GM12878 (cell line): ENCODE data around the gene INSIG2. TPM values are rescaled to one million over a fixed set of nuclear protein-coding genes. Genes with fewer than 3 reads are reported as not detected.

Source experiments
- ATAC-seq: fragments of 200-7000 bp; cut with Tn5 transposase; 3 replicates; pipeline ENCODE4 v1.9.1; 2020; ENCODE audit warnings: mild to moderate bottlenecking, moderate library complexity
- BruUV-seq: library from RNA; stranded (reverse); fragments of 400-500 nt; replicated peaks from 2 replicates; lab custom pipeline; 2021; lab: Mats Ljungman, UMichigan
- CTCF ChIA-PET: fragments of 300-600 bp; sonication (Branson Sonifier 250); formaldehyde crosslinking; extraction: SDS; loops from one replicate; lab custom pipeline; 2021; ENCODE audit warnings: inconsistent platforms; lab: Yijun Ruan, JAX
- POLR2A ChIA-PET: fragments of 350-600 bp; formaldehyde crosslinking; extraction: SDS; loops from one replicate; lab custom pipeline; 2021; ENCODE audit warnings: inconsistent platforms; lab: Charles Lee
- RAD21 ChIA-PET: fragments of 300-600 bp; sonication (Branson Sonifier 250); formaldehyde crosslinking; loops from one replicate; lab custom pipeline; 2023; ENCODE audit warnings: antibody characterized with exemption; ENCODE audit not compliant: unreplicated experiment; lab: Charles Lee
- SMC1A ChIA-PET: fragments of 300-600 bp; sonication (Branson Sonifier 250); formaldehyde crosslinking; loops from one replicate; lab custom pipeline; 2023; ENCODE audit not compliant: unreplicated experiment, uncharacterized antibody; lab: Charles Lee
- DNase-seq: peaks from one replicate; pipeline ENCODE4 v3.0.0-alpha.2; 2011; ENCODE audit warnings: low read depth, low spot score
- FAIRE-seq: peaks from 3 replicates; lab custom pipeline; 2011; peaks lifted over from hg19 to GRCh38; lab: Jason Lieb, UNC
- H2AFZ ChIP-seq: 2 replicates; pipeline ENCODE4 v1.6.0; 2011; ENCODE audit warnings: low read depth, low read length, control low read depth; ENCODE audit not compliant: control insufficient read depth
- H3K27ac ChIP-seq: 2 replicates; pipeline ENCODE4 v1.5.1; 2011; ENCODE audit warnings: control low read depth; ENCODE audit not compliant: control insufficient read depth, insufficient read depth
- H3K27me3 ChIP-seq, 2 experiments: replicated peaks in 1 of 2; 2 replicates each; pipeline versions ENCODE4 v1.6.0 to v1.6.1; 2011; ENCODE audit warnings: low read length in 1 of 2; ENCODE audit not compliant: control insufficient read depth in 2 of 2, insufficient read depth in 2 of 2
- H3K36me3 ChIP-seq, 2 experiments: 2 replicates each; pipeline ENCODE4 v1.5.1; 2011; ENCODE audit warnings: low read length in 1 of 2; ENCODE audit not compliant: control insufficient read depth in 2 of 2, insufficient read depth in 2 of 2
- H3K4me1 ChIP-seq: 2 replicates; pipeline ENCODE4 v1.6.1; 2011; ENCODE audit warnings: mild to moderate bottlenecking, low read length, moderate library complexity, mixed read lengths; ENCODE audit not compliant: control insufficient read depth, insufficient read depth
- H3K4me2 ChIP-seq: 2 replicates; pipeline ENCODE4 v1.6.0; 2011; ENCODE audit warnings: control low read depth; ENCODE audit not compliant: control insufficient read depth, insufficient read depth
- H3K4me3 ChIP-seq: fragments of 200-600 bp; sonication (generic); 2 replicates; pipeline ENCODE4 v1.5.1; 2016
- H3K79me2 ChIP-seq: 2 replicates; pipeline ENCODE4 v1.6.0; 2011; ENCODE audit warnings: low read length; ENCODE audit not compliant: control insufficient read depth, insufficient read depth
- H3K9ac ChIP-seq: 2 replicates; pipeline ENCODE4 v1.8.0; 2011; ENCODE audit warnings: low read length, control low read depth, mixed read lengths; ENCODE audit not compliant: control insufficient read depth, insufficient read depth
- H3K9me3 ChIP-seq: replicated peaks from 3 replicates; pipeline ENCODE4 v1.5.1; 2011; ENCODE audit warnings: mild to moderate bottlenecking, low read length; ENCODE audit not compliant: control insufficient read depth, insufficient read depth
- H4K20me1 ChIP-seq: 2 replicates; pipeline ENCODE4 v1.6.0; 2011; ENCODE audit not compliant: control insufficient read depth, insufficient read depth
- CREM ChIP-seq: IDR thresholded peaks from 2 replicates; pipeline ENCODE4 v1.6.1; 2014; ENCODE audit warnings: antibody characterized with exemption, low read depth
- JUNB ChIP-seq: IDR thresholded peaks from 2 replicates; pipeline ENCODE4 v1.6.1; 2016; ENCODE audit warnings: antibody characterized with exemption, mild to moderate bottlenecking
- MTA2 ChIP-seq: fragments of 450-650 bp; IDR thresholded peaks from 2 replicates; pipeline ENCODE4 v1.6.1; 2016; ENCODE audit warnings: low read depth, mild to moderate bottlenecking, moderate library complexity
- MTA3 ChIP-seq: IDR thresholded peaks from 2 replicates; pipeline ENCODE4 v1.6.1; 2012; ENCODE audit warnings: low read length, inconsistent platforms, borderline replicate concordance
- RBBP5 ChIP-seq: fragments of 200-600 bp; sonication (generic); conservative IDR thresholded peaks from 2 replicates; pipeline ENCODE4 v1.6.1; 2016
- RUNX3 ChIP-seq: IDR thresholded peaks from 2 replicates; pipeline ENCODE4 v1.6.1; 2012; ENCODE audit warnings: low read length, inconsistent platforms
- SMAD1 ChIP-seq: fragments of 450-650 bp; IDR thresholded peaks from 2 replicates; pipeline ENCODE4 v1.6.1; 2018; ENCODE audit warnings: mild to moderate bottlenecking, low read depth; ENCODE audit not compliant: partially characterized antibody
- SREBF1 ChIP-seq: IDR thresholded peaks from 2 replicates; pipeline ENCODE4 v1.6.1; 2012; ENCODE audit warnings: mild to moderate bottlenecking, low read length
- SRF ChIP-seq, 2 experiments: IDR thresholded peaks; 2 replicates each; pipeline ENCODE4 v1.6.1; 2011; ENCODE audit warnings: low read depth in 2 of 2, low read length in 2 of 2, mild to moderate bottlenecking in 1 of 2, moderate library complexity in 1 of 2
- TCF12 ChIP-seq: IDR thresholded peaks from 2 replicates; pipeline ENCODE4 v1.6.1; 2011; ENCODE audit warnings: low read depth, mild to moderate bottlenecking, low read length
- TCF3 ChIP-seq: IDR thresholded peaks from 2 replicates; pipeline ENCODE4 v1.6.1; 2012; ENCODE audit warnings: low read depth, mild to moderate bottlenecking, low read length, borderline replicate concordance; ENCODE audit not compliant: insufficient read depth
- TCF7 ChIP-seq: IDR thresholded peaks from 2 replicates; pipeline ENCODE4 v1.6.1; 2014; ENCODE audit warnings: antibody characterized with exemption, borderline replicate concordance
- ZNF217 ChIP-seq: fragments of 450-650 bp; IDR thresholded peaks from 2 replicates; pipeline ENCODE4 v1.6.1; 2017; ENCODE audit warnings: antibody characterized with exemption, mild to moderate bottlenecking
- WGBS: methylation state at CpG from one replicate; pipeline ENCODE4 v1.1.6; 2016; ENCODE audit warnings: low lambda C conversion rate; ENCODE audit not compliant: insufficient replicate concordance, insufficient coverage; ENCODE audit errors: missing lambda C conversion rate; 5-methylcytosine and 5-hydroxymethylcytosine counted together
- in situ Hi-C: fragments of 300-500 bp; cut with MboI; formaldehyde crosslinking; loops from 9 replicates; pipeline ENCODE4 v1.14.3; 2018; ENCODE audit warnings: mixed read lengths
- intact Hi-C: fragments of 100-400 bp; cut with micrococcal nuclease; formaldehyde crosslinking; loops from one replicate; pipeline ENCODE4 v1.14.2; 2022; ENCODE audit not compliant: unreplicated experiment
- polyA plus RNA-seq, 11 experiments: library from polyadenylated mRNA; depleted of rRNA in 4 of 11; unstranded in 6 of 11; stranded (reverse) in 5 of 11; fragments of >200 nt; fragmentation: Nextera tagmentation in 4 of 11; fragmentation: Illumina TruSeq in 1 of 11; extraction: Ambion mirVana in 4 of 11; extraction: Trizol in 1 of 11; gene quantifications; 1 replicate in 1 of 11; 2 replicates in 10 of 11; pipeline versions ENCODE4 v1.2.1 to v1.2.3, GENCODE V29; 2011 to 2016; ENCODE audit warnings: inconsistent platforms in 2 of 11, missing spikeins in 2 of 11, low read depth in 1 of 11
- total RNA-seq, 4 experiments: library from RNA; depleted of rRNA in 3 of 4; stranded (reverse); fragments of >200 nt in 3 of 4; fragmentation: Illumina TruSeq in 1 of 4; extraction: Trizol in 1 of 4; gene quantifications; 2 replicates each; pipeline versions ENCODE4 v1.2.1 to v1.2.3, GENCODE V29; 2013 to 2021
- TF ChIP-seq, protein P1 (sequence below): IDR thresholded peaks from 2 replicates; pipeline ENCODE4 v1.6.1; 2012; ENCODE audit warnings: mild to moderate bottlenecking, low read depth, low read length
- TF ChIP-seq, protein P2 (sequence below): IDR thresholded peaks from 2 replicates; pipeline ENCODE4 v1.6.1; 2012; ENCODE audit warnings: low read depth, low read length, improper control_type of control experiment

Gene INSIG2
- total and polyA plus RNA-seq, 10 of the 15 experiments (the other 5 are each of a cell fraction or from before 2014, with no cell fraction given), result 4.9 to 92.7 (median 12.0) TPM

DNA sequence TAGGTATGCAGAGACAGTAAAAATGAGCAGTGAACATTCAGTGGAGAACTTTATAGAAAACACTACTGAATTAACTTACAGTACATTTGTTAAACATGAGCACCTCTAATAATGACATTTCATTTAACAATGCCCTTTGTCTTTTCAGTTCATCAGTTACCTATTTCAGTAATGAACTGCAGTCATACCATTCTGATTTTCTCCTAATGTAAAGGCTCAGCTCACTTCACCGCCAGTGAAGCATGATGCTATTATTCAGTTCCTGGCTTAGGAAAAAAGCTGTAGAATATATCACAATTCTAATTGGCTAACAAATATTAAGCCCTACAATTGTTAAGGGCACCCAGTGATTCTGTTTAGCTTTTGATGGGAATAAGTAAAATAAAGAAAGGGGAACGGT is 37.3 kb upstream of the INSIG2 start:
- in situ Hi-C loops (no loop called here), intact Hi-C loops (no loop called here)
- 90% methylated on average over 2 of the region's 2 CpGs for WGBS

DNA sequence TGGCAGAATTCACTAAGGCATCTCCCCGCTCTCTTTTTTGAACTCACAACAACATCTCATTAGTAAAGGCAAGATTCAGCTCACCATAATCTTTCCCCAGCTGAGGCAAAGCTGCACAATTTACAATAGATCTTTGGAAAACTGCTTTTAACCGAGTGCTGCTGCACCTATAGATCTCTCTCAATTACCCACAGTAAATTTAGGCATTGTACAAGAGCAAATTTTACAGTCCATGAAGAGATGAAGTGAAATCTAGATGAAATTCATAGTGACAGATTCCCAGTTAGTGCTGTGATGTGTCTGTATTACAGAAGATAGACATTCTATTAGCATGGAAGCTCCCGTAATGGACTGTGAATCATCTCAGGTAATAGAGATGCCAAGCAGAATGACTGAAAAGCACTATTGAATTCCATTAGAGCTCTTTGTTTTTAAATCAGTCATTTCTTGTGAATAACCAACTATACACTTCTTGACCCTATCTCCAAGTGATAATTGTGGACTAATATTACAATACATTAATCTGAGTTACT is 36.4 kb upstream of the INSIG2 start:
- H4K20me1 ChIP-seq, result no peaks in the 10 kb centered on the region
- RAD21 ChIA-PET, result interaction anchor here (1.0 to 8.6 kb wide), 5 partner anchors 11 to 49 kb away, joined by 4 to 266 read pairs (median 4); no protein-coding TSS in a partner anchor
- H3K4me2 ChIP-seq, result no peak overlapping the region
- WGBS, result 92% methylated on average over 3 of the region's 3 CpGs
- DNase-seq (no peak), FAIRE-seq (no peak), ATAC-seq (no peak)
- intact Hi-C loops, result no loop called here
- no peaks in the 10 kb centered on the region for H3K79me2 ChIP-seq
- H3K4me1 ChIP-seq, result peaks cover 26% of the 10 kb centered on the region
- no peaks in the 10 kb centered on the region for H3K9me3 ChIP-seq
- no peaks in the 10 kb centered on the region for H3K27me3 ChIP-seq
- H3K4me3 ChIP-seq, result no peak overlapping the region
- no peak overlapping the region for H3K27ac ChIP-seq
- CTCF ChIA-PET, result interaction anchor here (0.5 to 13.2 kb wide), 12 partner anchors 12 to 804 kb away, joined by 3 to 626 read pairs (median 4); partner anchors contain the start of gene DDX18
- no peak overlapping the region for H3K9ac ChIP-seq
- in situ Hi-C loops, result no loop called here
- no TSS peak for BruUV-seq
- SMC1A ChIA-PET, result interaction anchor here (0.6 to 7.9 kb wide), 8 partner anchors 8 to 186 kb away, joined by 3 to 358 read pairs (median 4); no protein-coding TSS in a partner anchor
- H2AFZ ChIP-seq, result no peak overlapping the region
- POLR2A ChIA-PET, result no interaction called here
- no peaks in the 10 kb centered on the region for H3K36me3 ChIP-seq
- TF ChIP-seq, protein P1, sequence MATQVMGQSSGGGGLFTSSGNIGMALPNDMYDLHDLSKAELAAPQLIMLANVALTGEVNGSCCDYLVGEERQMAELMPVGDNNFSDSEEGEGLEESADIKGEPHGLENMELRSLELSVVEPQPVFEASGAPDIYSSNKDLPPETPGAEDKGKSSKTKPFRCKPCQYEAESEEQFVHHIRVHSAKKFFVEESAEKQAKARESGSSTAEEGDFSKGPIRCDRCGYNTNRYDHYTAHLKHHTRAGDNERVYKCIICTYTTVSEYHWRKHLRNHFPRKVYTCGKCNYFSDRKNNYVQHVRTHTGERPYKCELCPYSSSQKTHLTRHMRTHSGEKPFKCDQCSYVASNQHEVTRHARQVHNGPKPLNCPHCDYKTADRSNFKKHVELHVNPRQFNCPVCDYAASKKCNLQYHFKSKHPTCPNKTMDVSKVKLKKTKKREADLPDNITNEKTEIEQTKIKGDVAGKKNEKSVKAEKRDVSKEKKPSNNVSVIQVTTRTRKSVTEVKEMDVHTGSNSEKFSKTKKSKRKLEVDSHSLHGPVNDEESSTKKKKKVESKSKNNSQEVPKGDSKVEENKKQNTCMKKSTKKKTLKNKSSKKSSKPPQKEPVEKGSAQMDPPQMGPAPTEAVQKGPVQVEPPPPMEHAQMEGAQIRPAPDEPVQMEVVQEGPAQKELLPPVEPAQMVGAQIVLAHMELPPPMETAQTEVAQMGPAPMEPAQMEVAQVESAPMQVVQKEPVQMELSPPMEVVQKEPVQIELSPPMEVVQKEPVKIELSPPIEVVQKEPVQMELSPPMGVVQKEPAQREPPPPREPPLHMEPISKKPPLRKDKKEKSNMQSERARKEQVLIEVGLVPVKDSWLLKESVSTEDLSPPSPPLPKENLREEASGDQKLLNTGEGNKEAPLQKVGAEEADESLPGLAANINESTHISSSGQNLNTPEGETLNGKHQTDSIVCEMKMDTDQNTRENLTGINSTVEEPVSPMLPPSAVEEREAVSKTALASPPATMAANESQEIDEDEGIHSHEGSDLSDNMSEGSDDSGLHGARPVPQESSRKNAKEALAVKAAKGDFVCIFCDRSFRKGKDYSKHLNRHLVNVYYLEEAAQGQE, result no peak
- TF ChIP-seq MTA3, result no peak
- no peak for TF ChIP-seq RBBP5
- TF ChIP-seq SREBF1, result no peak
- no peak for TF ChIP-seq SMAD1
- TF ChIP-seq CREM, result no peak
- TF ChIP-seq JUNB, result no peak
- no peak for TF ChIP-seq RUNX3
- TF ChIP-seq, protein P2, sequence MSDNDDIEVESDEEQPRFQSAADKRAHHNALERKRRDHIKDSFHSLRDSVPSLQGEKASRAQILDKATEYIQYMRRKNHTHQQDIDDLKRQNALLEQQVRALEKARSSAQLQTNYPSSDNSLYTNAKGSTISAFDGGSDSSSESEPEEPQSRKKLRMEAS, result no peak
- TF ChIP-seq TCF3, result no peak

More for the DNA sequence above, 37.3 kb upstream of the INSIG2 start:
- no peaks in the 10 kb centered on the region for H3K27me3 ChIP-seq
- H3K4me3 ChIP-seq, result no peak overlapping the region
- H3K9ac ChIP-seq, result no peak overlapping the region
- H3K79me2 ChIP-seq, result no peaks in the 10 kb centered on the region
- no peak overlapping the region for H3K27ac ChIP-seq
- ChIA-PET SMC1A (interaction anchor here (0.6 to 7.9 kb wide), 6 partner anchors 9 to 1303 kb away, joined by 3 to 358 read pairs (median 4); no protein-coding TSS in a partner anchor), RAD21 (interaction anchor here (1.0 to 8.6 kb wide), 3 partner anchors 12 to 48 kb away, joined by 4 to 266 read pairs (median 4); no protein-coding TSS in a partner anchor), POLR2A (no interaction called here), CTCF (interaction anchor here (0.7 to 13.2 kb wide), 6 partner anchors 13 to 805 kb away, joined by 3 to 626 read pairs (median 4); no protein-coding TSS in a partner anchor)
- ATAC-seq (no peak), FAIRE-seq (no peak), DNase-seq (no peak)
- no peaks in the 10 kb centered on the region for H3K9me3 ChIP-seq
- H3K4me1 ChIP-seq, result peaks cover 19% of the 10 kb centered on the region
- no TSS peak for BruUV-seq
- no peak overlapping the region for H2AFZ ChIP-seq
- no peak overlapping the region for H3K4me2 ChIP-seq
- TF ChIP-seq ZNF217, result no peak
- TF ChIP-seq SRF (IDR thresholded peaks at IDR 0.05; ENCODE audit: low read depth in 2 of 2, low read length in 2 of 2), result no peak
- TF ChIP-seq TCF7, result no peak
- TF ChIP-seq SMAD1, result no peak
- TF ChIP-seq TCF12, result no peak
- peak; percentile 58 for TF ChIP-seq MTA2
- no peak for TF ChIP-seq MTA3
- H4K20me1 ChIP-seq, result no peaks in the 10 kb centered on the region
- H3K36me3 ChIP-seq, result no peaks in the 10 kb centered on the region
